Esophagus (tissue), 2 donors: ENCODE measurements around the gene PRKAR1B. TPM values are rescaled to one million over a fixed set of nuclear protein-coding genes. Genes with fewer than 3 reads are reported as not detected.

Experiments used
- H3K27ac ChIP-seq, 2 donors: one replicate each; pipeline ENCODE4 v1.5.1; 2013; ENCODE audit warnings: low read depth in 2 of 2, mild to moderate bottlenecking in 2 of 2, inconsistent platforms in 1 of 2, low read length in 1 of 2, moderate library complexity in 1 of 2
- H3K27me3 ChIP-seq, 2 donors: one replicate each; pipeline ENCODE4 v1.6.1; 2013; ENCODE audit warnings: low read length in 2 of 2, control low read depth in 1 of 2, mild to moderate bottlenecking in 1 of 2; ENCODE audit not compliant: insufficient read depth in 2 of 2, control insufficient read depth in 1 of 2
- H3K36me3 ChIP-seq, 2 donors: one replicate each; pipeline ENCODE4 v1.6.1; 2013; ENCODE audit warnings: low read length in 1 of 2; ENCODE audit not compliant: control insufficient read depth in 2 of 2, insufficient read depth in 2 of 2
- H3K4me1 ChIP-seq, 2 donors: one replicate each; pipeline ENCODE4 v1.6.1; 2013; ENCODE audit warnings: low read length in 1 of 2; ENCODE audit not compliant: control insufficient read depth in 2 of 2, insufficient read depth in 2 of 2
- H3K4me3 ChIP-seq, 2 donors: one replicate each; pipeline ENCODE4 v1.5.1; 2013; ENCODE audit warnings: low read length in 2 of 2, mild to moderate bottlenecking in 2 of 2, low read depth in 1 of 2, moderate library complexity in 1 of 2
- H3K9me3 ChIP-seq, 2 donors: one replicate each; pipeline ENCODE4 v1.6.1; 2013; ENCODE audit warnings: mild to moderate bottlenecking in 2 of 2, low read depth in 1 of 2, low read length in 1 of 2, moderate library complexity in 1 of 2; ENCODE audit not compliant: control insufficient read depth in 2 of 2, insufficient read depth in 1 of 2
- WGBS, 2 donors: extraction: QIAGEN DNeasy Blood & Tissue Kit; methylation state at CpG; one replicate each; pipeline ENCODE4 v1.1.7; 2013; 5-methylcytosine and 5-hydroxymethylcytosine counted together
- polyA plus RNA-seq, 2 donors: library from polyadenylated mRNA; stranded (reverse); fragments of 200-250 nt; gene quantifications; one replicate each; pipeline ENCODE4 v1.2.3, GENCODE V29; 2013
- donor health status: healthy with polysubstance abuse.
- donor health status: Bipolar disorder and iron deficiency.

Gene PRKAR1B
- polyA plus RNA-seq, 2 donors, result 10.4 to 10.9 TPM

DNA sequence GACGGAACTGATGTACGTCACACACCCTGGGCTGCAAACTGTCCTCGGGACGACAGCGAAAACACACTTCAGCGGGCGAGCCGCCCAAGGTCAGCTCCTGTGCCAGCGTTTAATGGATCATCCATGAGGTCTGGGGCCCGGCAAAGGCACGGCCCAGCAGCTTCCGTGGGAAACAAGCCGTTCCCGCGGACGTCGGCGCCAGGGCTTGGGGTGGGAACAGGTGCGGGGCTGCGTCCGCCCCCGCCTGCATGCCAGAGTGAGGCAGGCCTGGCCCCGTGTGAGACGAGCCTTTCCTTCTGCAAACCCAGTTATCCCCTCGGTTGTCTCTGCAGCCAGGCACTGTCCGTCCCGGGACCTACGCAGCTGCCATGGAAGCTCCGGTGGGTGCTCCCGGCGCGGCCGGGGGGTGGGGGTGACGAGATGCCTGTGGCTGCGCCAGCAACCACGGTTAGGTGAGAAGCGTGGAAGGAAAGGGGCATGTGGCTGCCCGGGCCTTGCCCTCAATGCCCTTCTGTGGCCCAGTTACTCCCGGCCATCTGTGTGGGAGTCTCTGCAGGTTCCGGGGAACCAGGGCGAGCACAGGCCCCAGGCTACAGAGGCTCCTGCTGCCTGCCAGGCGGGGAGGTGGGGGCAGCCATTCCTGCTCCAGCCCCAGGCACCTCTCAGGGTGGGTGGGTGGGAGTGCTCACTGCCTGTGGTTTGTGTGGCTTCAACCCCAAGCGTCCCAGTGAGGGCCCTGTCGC, 165.3 kb downstream of the PRKAR1B start:
- Histone ChIP-seq H3K27me3 (no peaks in the 10 kb centered on the region), H3K4me3 (no peak overlapping the region), H3K4me1 (no peaks in the 10 kb centered on the region), H3K36me3 (peaks cover 0 to 3% of the 10 kb centered on the region in 2 donors), H3K27ac (no peak overlapping the region), H3K9me3 (peaks cover 0 to 2% of the 10 kb centered on the region in 2 donors)
- WGBS, 2 donors, result 81 to 85% methylated on average over 44 of the region's 44 CpGs

DNA sequence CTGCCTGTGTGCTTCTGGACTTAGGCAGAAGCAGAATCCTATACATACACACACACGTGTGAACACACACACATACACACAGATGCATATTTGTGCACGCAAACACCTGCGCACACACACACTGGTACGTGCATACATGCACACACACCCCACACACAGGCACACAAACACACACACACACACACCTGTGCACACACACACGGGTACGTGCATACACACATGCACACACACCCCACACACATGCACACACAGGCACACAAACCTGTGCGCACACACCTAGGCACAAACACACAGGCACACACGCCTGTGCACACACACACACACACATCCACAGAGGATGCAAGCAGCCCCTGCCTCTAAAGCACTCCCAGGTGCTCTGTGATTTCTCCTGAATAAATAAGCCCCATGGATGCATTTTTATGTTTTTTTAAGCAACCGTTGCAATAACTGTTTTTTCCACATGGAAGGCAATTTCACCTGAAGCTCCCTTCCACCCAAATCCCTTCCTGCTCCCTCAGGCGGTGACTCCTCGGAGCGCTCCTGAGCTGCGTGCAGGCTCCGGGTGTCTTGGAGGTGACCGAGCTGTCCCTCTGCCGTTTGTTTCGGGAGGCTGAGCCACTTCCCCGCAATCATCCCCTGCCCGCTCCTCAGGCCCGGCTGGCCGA, 166.0 kb downstream of the PRKAR1B start:
- peaks cover 0 to 3% of the 10 kb centered on the region in 2 donors for H3K36me3 ChIP-seq

DNA sequence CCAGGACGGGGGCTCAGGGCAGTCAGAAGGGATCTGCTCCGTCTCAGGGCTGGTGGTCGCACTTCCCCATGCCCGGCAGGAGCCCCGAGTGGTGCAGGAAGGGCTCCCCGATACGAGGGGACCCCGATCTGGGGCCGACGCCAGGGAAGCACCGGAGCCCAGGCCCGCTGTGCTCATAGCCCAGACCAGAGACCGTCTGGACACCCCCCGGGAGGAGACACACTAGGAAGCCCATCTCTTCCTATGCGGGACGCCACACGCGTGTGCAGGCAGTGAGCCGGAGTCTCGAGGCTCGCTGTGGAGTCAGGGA, 167.7 kb downstream of the PRKAR1B start:
- Histone ChIP-seq H3K4me3 (no peak overlapping the region), H3K27me3 (no peaks in the 10 kb centered on the region), H3K27ac (no peak overlapping the region), H3K36me3 (peaks cover 0 to 3% of the 10 kb centered on the region in 2 donors), H3K9me3 (peaks cover 0 to 2% of the 10 kb centered on the region in 2 donors), H3K4me1 (no peaks in the 10 kb centered on the region)
- WGBS, 2 donors, result 93 to 94% methylated on average over 21 of the region's 21 CpGs

More for the DNA sequence above, 166.0 kb downstream of the PRKAR1B start:
- no peak overlapping the region for H3K4me3 ChIP-seq
- 85 to 89% methylated on average over 21 of the region's 21 CpGs for WGBS, 2 donors
- no peaks in the 10 kb centered on the region for H3K27me3 ChIP-seq
- no peak overlapping the region for H3K27ac ChIP-seq
- H3K4me1 ChIP-seq, result no peaks in the 10 kb centered on the region
- H3K9me3 ChIP-seq, result peaks cover 0 to 2% of the 10 kb centered on the region in 2 donors

DNA sequence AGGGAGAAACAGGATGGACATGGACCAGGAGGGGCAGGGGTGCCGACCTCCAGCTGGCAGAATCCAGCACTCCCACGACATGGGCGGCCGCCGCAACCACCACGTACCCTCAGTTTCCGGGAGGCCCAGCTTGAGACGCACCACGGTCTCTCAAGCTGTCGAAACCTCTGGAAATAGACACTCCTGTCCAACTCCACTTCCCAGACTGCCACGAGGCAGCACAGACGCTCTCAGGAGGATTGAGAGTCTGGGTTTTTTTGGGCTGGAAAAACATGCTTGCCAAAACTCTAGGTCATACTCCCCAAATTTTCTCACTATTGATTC, 169.6 kb downstream of the PRKAR1B start:
- Histone ChIP-seq H3K27ac (no peak overlapping the region), H3K27me3 (no peaks in the 10 kb centered on the region), H3K4me3 (no peak overlapping the region), H3K4me1 (no peaks in the 10 kb centered on the region), H3K9me3 (no peaks in the 10 kb centered on the region), H3K36me3 (no peaks in the 10 kb centered on the region)
- WGBS, 2 donors, result 87% methylated on average over 12 of the region's 12 CpGs

DNA sequence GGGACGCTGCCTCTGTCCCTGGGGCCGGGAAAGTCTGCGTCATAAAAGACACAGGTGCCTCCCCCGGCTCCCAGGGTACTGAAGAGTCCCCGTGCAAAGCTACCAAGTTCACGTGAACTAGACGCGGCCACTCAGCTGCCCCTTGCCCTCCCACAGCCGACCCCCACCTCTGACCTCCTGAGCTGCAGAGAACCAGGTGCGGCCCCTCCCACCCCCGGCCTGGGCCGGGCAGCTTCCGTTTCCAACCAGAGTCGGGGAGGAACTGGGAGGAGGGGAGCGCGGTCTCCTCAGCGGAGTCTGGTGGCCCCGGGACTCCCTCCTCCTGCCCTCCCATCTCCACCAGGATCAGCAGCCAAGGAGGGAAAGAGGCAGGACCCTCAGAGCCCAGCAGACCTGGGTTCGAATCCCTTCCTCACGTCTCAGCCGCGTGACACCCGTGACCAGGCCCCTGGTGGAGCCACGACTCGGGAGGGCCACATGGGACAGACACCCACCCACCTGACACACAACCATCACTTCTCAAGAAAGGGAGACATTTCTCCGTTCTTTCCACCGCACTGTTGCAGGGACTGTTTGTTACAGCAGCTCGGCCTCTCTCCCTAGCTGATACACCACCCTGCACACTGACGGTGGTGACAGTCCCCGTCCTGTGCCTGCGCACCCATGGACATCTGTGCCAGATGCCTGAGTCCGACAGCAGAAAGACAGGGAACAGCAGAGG, 170.1 kb downstream of the PRKAR1B start:
- WGBS, 2 donors, result 92 to 94% methylated on average over 32 of the region's 32 CpGs
- Histone ChIP-seq H3K4me1 (no peaks in the 10 kb centered on the region), H3K27me3 (no peaks in the 10 kb centered on the region), H3K27ac (no peak overlapping the region), H3K9me3 (no peaks in the 10 kb centered on the region), H3K36me3 (no peaks in the 10 kb centered on the region), H3K4me3 (no peak overlapping the region)

DNA sequence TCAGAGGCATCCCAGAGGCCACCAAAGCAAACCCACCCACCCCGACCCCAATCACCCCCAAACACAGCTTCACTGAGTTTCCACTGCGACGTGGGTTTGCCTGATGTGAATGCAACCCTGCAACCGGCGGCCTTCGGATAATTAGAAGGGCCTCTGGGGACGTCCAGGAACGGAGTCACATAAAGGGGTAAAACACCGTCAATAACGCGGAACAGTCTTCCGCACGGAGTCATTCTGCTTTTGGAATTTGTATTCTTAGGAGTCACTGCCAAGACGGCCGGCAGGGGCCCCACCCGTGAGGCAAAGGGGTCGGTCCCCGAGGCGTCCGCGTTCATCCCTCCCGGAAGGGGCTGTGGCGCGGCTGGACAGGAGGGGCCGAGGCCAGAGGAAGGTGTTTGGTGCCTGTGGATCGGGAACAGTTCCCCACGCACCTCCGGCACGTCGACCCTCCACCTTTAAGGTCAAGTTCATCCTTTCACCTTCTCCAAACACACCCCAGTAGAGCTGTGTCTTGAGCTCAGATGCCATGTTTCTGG, 170.7 kb downstream of the PRKAR1B start:
- no peak overlapping the region for H3K4me3 ChIP-seq
- H3K27ac ChIP-seq, result no peak overlapping the region
- no peaks in the 10 kb centered on the region for H3K4me1 ChIP-seq
- no peaks in the 10 kb centered on the region for H3K9me3 ChIP-seq
- no peaks in the 10 kb centered on the region for H3K36me3 ChIP-seq
- no peaks in the 10 kb centered on the region for H3K27me3 ChIP-seq
- 87 to 88% methylated on average over 30 of the region's 30 CpGs for WGBS, 2 donors

DNA sequence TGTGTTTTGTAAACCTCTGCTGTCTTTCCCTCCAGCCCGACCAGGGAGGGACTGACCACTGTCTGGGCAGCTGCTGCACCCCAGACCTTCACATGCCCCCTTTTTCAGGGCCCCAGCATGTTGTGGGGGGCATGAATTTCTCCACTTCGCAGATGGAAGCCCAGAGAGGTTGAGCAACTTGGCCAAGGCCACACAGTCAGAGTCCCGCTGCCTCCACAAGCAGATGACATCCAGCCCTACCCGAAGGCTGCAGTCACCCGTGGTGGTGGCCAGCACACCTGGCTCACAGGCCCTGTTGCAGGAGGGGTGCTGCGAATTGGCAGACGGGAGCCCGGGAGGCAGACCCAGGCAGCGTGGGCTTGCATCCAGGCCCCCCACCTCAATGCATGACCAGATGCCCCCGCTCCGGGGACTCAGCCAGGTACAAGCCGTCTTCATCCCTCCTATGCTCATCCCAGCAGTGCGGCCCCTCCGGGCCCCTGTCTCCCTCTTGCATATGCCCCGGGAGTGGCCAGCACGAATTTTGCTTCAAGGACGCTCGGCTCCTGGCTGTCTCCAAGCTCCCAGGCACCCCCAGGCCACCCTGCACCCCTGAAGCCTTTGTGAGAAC, 171.4 kb downstream of the PRKAR1B start:
- 92 to 96% methylated on average over 18 of the region's 18 CpGs for WGBS, 2 donors
- Histone ChIP-seq H3K27ac (no peak overlapping the region), H3K9me3 (no peaks in the 10 kb centered on the region), H3K4me3 (no peak overlapping the region), H3K4me1 (no peaks in the 10 kb centered on the region), H3K36me3 (no peaks in the 10 kb centered on the region), H3K27me3 (no peaks in the 10 kb centered on the region)

DNA sequence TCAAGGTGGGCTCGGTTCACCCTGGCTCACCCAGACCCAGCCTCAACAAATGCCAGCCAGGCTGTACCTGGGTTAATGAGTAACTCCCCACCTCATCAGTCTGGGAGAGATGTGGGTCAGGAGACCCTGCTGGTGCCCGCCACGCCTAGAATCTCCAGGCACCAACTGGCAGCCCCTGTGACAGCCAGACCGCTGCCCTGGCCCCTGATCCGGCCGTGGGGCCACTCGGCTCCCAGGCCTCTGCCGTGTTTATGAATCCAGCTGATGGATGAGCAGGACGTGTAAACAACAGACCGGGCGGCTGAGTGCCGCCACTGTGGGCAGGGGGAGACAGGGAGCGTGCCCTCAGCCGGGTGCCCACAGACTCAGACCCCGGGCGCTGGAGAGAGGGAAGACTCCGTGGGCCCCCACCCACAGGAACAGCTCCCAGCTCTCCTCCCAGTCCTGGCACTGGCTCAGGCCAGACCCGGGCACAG, 173.4 kb downstream of the PRKAR1B start:
- Histone ChIP-seq H3K4me3 (no peak overlapping the region), H3K9me3 (no peaks in the 10 kb centered on the region), H3K36me3 (no peaks in the 10 kb centered on the region), H3K27ac (no peak overlapping the region), H3K27me3 (no peaks in the 10 kb centered on the region), H3K4me1 (no peaks in the 10 kb centered on the region)
- WGBS, 2 donors, result 75 to 80% methylated on average over 17 to 18 of the region's 18 CpGs

DNA sequence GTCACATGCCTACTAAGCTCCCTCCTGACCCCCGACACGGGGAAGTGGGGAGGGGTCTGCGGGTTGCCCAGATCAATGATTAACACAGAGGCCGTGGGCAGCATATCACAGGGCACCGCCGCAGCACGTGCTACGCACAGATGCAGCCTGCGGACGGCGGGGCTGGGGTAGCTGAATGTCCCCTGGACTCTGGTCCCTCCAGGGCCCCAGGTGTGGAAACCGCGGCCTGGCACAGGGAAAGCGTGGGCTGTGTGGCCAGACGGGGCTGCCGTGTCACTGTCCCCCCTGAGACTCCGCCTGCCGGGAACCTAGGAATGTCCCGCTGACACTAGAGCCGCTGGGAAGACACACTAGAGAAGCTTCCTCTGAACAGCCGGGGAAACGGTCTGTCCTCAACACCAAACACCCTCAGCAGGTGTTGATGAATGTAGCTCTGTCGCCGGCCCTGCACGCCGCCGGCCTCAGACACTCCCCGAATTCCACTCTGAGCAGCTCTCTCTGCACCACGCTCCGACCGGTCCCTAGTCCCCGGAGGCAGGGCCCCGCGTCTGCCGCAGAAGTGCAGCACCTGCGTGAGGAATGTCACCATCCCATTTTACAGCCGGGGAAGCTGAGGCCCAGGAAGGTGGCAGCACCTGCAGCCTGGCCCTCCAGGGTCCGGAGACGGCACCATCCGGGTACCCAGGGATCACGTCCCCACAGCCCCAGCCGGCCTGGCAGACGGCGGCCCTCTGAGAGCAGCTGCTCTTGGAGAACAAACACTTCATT, 174.0 kb downstream of the PRKAR1B start:
- WGBS, 2 donors, result 61 to 86% methylated on average over 43 to 44 of the region's 44 CpGs
- Histone ChIP-seq H3K4me3 (no peak overlapping the region), H3K27me3 (no peaks in the 10 kb centered on the region), H3K9me3 (no peaks in the 10 kb centered on the region), H3K27ac (no peak overlapping the region), H3K4me1 (no peaks in the 10 kb centered on the region), H3K36me3 (no peaks in the 10 kb centered on the region)
